ENCODE results near the gene ZMYND12.

Gene ZMYND12

GRCh38 chr1:42434340-42434739 is 21.5 kb downstream of the ZMYND12 start:
- no peak for DNase-seq

- no peak for DNase-seq
Measured at GRCh38 chr1:42433369-42433768, 22.5 kb downstream of the ZMYND12 start.

- DNase-seq, result no peak
Measured at GRCh38 chr1:42432714-42433113, 23.1 kb downstream of the ZMYND12 start.

GRCh38 chr1:42431514-42431913 is 24.3 kb downstream of the ZMYND12 start:
- no peak for DNase-seq

- DNase-seq, result no peak
Measured at GRCh38 chr1:42430286-42431135, 25.3 kb downstream of the ZMYND12 start.

- DNase-seq, result no peak
Measured at GRCh38 chr1:42429603-42430002, 26.2 kb downstream of the ZMYND12 start.

- no peak for DNase-seq
Measured at GRCh38 chr1:42427240-42427639, 28.6 kb downstream of the ZMYND12 start.

GRCh38 chr1:42424201-42424600 is 31.6 kb downstream of the ZMYND12 start:
- DNase-seq, result no peak

GRCh38 chr1:42423681-42424080 is 32.1 kb downstream of the ZMYND12 start:
- no peak for DNase-seq

- DNase-seq, result no peak
Measured at GRCh38 chr1:42422737-42423136, 33.1 kb downstream of the ZMYND12 start.

GRCh38 chr1:42420911-42421585 is 34.8 kb downstream of the ZMYND12 start:
- DNase-seq, result no peak

GRCh38 chr1:42420121-42420520 is 35.7 kb downstream of the ZMYND12 start:
- DNase-seq, result no peak

GRCh38 chr1:42419126-42419821 is 36.5 kb downstream of the ZMYND12 start:
- no peak for DNase-seq

GRCh38 chr1:42418516-42418915 is 37.3 kb downstream of the ZMYND12 start:
- no peak for DNase-seq

GRCh38 chr1:42417166-42417565 is 38.7 kb downstream of the ZMYND12 start:
- DNase-seq, result no peak

- DNase-seq, result no peak
Measured at GRCh38 chr1:42414551-42415496, 41.0 kb downstream of the ZMYND12 start.

- DNase-seq, result no peak
Measured at GRCh38 chr1:42403880-42404400, 51.9 kb downstream of the ZMYND12 start.

GRCh38 chr1:42399315-42400100 is 56.3 kb downstream of the ZMYND12 start:
- DNase-seq, result no peak

GRCh38 chr1:42392967-42393848 is 62.6 kb downstream of the ZMYND12 start:
- DNase-seq, result no peak

- no peak for DNase-seq
Measured at GRCh38 chr1:42392255-42392654, 63.6 kb downstream of the ZMYND12 start.
